GM18505 (cell line): ENCODE measurements around the gene CTDP1.

Source experiments
- ATAC-seq: cut with Tn5 transposase; IDR thresholded peaks from one replicate; pipeline ENCODE4 v1.9.1; 2021; ENCODE audit not compliant: unreplicated experiment
- POLR2A ChIP-seq: IDR thresholded peaks from 4 replicates; pipeline ENCODE4 v1.6.1; 2011; ENCODE audit warnings: borderline replicate concordance; ENCODE audit not compliant: insufficient read depth, insufficient read length; ENCODE audit errors: extremely low read depth

The CTDP1 gene

GRCh38 chr18:79772865-79773696, 93.5 kb downstream of the CTDP1 start:
- no peak for ATAC-seq
- TF ChIP-seq POLR2A, result no peak

GRCh38 chr18:79774111-79774510, 94.5 kb downstream of the CTDP1 start:
- ATAC-seq, result no peak
- no peak for TF ChIP-seq POLR2A

DNA sequence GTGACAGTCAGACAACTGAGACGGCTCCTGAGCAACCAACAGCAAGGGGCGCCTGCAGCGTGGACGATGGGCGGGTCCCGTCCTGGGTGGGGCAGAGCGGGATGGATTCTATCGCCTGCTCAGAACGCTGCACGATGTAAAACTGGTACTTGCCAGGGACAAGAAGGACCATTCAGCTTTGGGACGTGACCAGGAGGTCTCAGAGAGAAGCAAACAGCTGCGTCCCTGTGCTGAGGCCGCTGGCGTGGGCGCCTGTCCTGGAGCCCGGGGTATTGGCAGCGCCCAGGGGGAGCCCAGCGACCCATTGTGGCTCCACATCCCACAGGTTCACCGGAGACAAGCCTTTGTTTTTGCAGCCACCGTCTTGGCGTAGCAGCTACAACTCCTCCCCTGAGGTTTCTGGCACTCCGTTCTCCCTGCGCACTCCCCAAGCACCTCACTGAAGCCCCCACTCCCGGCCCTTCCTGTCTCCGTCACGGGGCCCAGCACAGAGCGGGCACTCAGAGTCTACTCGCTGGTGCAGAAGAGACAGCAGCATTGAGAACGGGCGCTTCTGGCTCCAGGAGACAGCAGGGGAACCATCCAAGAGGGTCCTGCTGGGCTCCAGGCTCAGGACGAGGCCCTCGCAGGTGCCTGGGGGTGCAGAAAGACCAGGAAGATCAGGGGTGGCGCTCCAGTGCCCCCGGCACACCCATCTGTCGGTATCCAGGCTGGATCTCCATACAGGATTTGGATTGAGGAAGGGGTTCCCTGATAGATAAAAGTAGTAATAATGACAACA, 96.0 kb downstream of the CTDP1 start:
- no peak for ATAC-seq
- no peak for TF ChIP-seq POLR2A

DNA sequence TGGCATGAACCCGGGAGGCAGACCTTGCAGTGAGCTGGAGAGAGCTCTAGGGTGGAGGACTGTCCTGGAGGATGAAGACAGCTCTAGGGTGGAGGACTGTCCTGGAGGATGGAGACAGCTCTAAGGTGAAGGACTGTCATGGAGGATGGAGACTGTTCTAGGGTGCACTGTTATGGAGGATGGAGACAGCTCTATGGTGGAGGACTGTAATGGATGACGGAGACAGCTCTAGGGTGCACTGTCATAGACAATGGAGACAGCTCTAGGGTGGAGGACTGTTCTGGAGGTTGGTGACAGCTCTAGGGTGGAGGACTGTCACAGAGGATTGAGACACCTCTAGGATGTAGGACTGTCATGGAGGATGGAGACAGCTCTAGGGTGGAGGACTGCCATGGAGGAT, 97.1 kb downstream of the CTDP1 start:
- no peak for ATAC-seq
- no peak for TF ChIP-seq POLR2A

DNA sequence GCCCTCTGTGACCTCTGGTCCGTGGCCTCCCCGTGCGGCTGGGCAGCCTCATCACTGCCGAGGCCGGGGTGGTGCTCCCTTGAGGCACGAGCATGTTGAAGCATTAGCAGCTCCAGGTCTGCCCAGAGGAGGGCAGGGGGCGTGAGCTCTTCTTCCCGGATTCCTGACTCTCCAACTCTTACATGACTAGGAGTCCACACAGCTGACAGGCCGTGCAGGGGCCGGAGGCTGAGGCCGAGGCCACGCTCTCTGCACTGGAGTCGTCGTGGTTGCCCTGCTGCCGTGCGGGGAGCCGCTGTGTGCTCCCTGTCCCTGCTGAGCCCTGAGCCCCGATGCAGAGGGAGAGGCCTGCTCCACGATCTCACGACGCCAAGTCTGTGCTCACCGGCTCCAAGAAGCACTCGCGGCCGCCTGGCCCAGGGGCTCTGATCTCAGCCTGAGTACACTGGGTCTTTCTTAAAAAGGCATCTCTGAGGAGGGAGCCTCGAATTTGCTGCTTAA, 98.7 kb downstream of the CTDP1 start:
- no peak for ATAC-seq

GRCh38 chr18:79779021-79779699, 99.6 kb downstream of the CTDP1 start:
- TF ChIP-seq POLR2A, result no peak
- ATAC-seq, result no peak

More for the DNA sequence above, 98.7 kb downstream of the CTDP1 start:
- no peak for TF ChIP-seq POLR2A

- no peak for ATAC-seq
- no peak for TF ChIP-seq POLR2A
Observed at GRCh38 chr18:79779700-79780190, 100.1 kb downstream of the CTDP1 start.

GRCh38 chr18:79780547-79780946, 100.9 kb downstream of the CTDP1 start:
- no peak for ATAC-seq
- TF ChIP-seq POLR2A, result no peak

DNA sequence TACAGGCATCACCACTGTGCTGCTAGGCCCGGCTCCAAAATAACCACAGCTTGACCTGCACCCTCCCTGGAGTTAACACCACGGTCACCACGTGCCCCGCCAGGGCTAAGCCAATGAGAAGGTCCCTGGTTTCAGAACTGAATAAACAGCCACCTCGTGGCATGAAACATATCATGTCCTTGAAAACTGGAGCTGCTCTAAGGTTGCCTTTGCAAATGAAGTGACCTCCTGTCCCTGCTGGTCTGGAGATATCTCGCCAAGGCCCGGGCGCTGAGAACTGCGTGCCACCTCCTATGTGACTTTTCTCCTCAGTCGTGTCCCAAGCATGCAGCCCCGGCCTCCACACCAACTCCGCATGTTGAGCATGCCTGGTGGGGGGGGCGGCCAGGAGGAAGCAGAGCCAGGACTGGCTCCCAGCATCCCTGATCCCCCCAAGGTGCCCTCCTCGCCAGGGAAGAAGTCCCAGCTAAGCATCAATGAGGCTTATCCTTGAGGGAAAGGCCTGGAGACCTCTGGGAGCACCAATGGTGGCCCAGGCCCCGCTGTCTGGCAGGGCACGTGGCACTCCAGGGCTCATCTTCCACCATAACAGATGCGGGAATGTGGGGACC, 101.8 kb downstream of the CTDP1 start:
- no peak for TF ChIP-seq POLR2A
- no peak for ATAC-seq

- no peak for ATAC-seq
Observed at GRCh38 chr18:79782566-79783308, 103.1 kb downstream of the CTDP1 start.

GRCh38 chr18:79784071-79784913, 104.7 kb downstream of the CTDP1 start:
- no peak for TF ChIP-seq POLR2A
- no peak for ATAC-seq

More at GRCh38 chr18:79782566-79783308, 103.1 kb downstream of the CTDP1 start:
- TF ChIP-seq POLR2A, result no peak

DNA sequence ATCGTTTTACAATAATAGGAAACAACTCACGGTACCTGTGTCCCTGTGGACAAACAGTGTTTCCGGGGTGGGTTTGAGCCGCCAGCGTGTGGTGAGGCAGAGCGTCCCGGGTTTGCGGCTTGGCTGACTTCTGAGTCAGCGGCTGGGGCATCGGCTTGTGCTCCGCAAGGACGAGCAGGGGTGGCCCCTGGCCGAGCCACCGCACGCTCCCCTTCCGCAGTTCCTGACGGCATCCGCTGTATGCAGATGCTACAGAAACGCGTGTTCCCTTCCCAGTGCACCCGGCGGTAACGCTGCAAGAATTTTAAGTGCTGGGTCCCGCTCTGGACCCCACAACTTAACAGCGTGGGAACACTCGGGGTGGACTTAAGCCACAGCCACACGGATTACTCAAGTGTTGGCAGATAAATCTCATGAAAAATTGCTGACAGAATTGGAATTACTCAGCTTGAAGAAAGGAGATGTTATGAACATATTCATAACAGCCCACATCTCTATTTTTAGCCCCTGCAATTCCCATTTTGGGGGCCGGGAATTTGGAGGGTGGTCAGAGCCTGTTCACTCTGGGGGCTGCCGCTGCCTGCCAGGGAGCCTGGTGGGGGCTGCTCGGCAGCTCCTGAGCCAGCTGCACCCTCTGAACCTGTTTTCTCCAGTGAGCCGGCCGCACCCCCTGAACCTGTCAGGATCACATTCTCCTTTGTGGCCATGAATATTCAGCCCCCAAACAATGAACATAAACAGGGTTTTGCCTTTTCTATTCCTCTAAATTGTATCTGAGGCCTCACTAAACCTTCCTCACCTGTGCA, 105.6 kb downstream of the CTDP1 start:
- ATAC-seq, result no peak
- no peak for TF ChIP-seq POLR2A
